Measurements from ENCODE around the gene DYNC2I2.
A peak's percentile ranks its signal among the peaks of the same experiment; 100 is the strongest.

GRCh38 chr9:128701227-128701854, 44.7 kb upstream of the DYNC2I2 start:
- no peak for TF ChIP-seq POLR2A (IDR thresholded peaks at IDR 0.05; ENCODE audit: extremely low read depth, insufficient read length)
- peak; percentile 2 for TF ChIP-seq CTCF (IDR thresholded peaks at IDR 0.05; ENCODE audit: low read depth, low read length)
- no peak for TF ChIP-seq MYC (IDR thresholded peaks at IDR 0.05; ENCODE audit: low read depth, low read length)
- no peak for TF ChIP-seq MAX (IDR thresholded peaks at IDR 0.05; ENCODE audit: low read depth, low read length)
